ENCODE data around the gene MAGI2. TPM values are rescaled to one million over a fixed set of nuclear protein-coding genes. Genes with fewer than 3 reads are reported as not detected.

MAGI2 gene
- total RNA-seq, 1 donor from 2014 or later, result 64.2 TPM

- Mint-ChIP-seq H3K4me1 (ENCODE audit: low read depth, unreplicated experiment) (no peaks in the 10 kb centered on the region), H3K9me3 (ENCODE audit: unreplicated experiment) (no peaks in the 10 kb centered on the region), H3K4me3 (ENCODE audit: unreplicated experiment) (no peak overlapping the region), H3K27ac (ENCODE audit: unreplicated experiment) (no peak overlapping the region), H3K27me3 (ENCODE audit: unreplicated experiment) (no peaks in the 10 kb centered on the region), H3K36me3 (ENCODE audit: unreplicated experiment) (peaks cover 5% of the 10 kb centered on the region)
- DNase-seq, result no peak
- TF ChIP-seq, protein P1, sequence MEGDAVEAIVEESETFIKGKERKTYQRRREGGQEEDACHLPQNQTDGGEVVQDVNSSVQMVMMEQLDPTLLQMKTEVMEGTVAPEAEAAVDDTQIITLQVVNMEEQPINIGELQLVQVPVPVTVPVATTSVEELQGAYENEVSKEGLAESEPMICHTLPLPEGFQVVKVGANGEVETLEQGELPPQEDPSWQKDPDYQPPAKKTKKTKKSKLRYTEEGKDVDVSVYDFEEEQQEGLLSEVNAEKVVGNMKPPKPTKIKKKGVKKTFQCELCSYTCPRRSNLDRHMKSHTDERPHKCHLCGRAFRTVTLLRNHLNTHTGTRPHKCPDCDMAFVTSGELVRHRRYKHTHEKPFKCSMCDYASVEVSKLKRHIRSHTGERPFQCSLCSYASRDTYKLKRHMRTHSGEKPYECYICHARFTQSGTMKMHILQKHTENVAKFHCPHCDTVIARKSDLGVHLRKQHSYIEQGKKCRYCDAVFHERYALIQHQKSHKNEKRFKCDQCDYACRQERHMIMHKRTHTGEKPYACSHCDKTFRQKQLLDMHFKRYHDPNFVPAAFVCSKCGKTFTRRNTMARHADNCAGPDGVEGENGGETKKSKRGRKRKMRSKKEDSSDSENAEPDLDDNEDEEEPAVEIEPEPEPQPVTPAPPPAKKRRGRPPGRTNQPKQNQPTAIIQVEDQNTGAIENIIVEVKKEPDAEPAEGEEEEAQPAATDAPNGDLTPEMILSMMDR (IDR thresholded peaks at IDR 0.05; ENCODE audit: partially characterized antibody, unreplicated experiment), result no peak
Observed at GRCh38 chr7:78212476-78213060, 1240.9 kb downstream of the MAGI2 start.

DNA sequence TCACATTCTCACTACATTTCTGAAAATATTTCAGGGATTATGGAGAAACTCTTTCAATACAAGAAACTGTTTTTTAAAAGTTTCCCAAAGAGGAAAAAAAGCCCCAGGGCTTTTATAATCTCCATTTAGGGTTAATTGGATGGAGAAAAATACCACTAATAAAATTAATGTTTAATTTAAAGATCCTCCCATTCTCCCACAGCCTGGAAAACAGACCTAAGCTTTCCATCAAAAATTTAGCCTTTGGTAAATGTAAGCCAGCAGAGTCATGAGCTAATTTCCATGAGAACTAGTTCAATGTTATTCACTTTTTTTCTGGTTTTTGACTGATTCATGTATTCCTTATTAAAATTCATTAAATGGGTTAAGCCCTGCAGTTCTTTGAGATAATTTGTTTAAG is 1246.2 kb downstream of the MAGI2 start:
- H3K27ac Mint-ChIP-seq (ENCODE audit: unreplicated experiment), result no peak overlapping the region
- DNase-seq, result no peak
- TF ChIP-seq, protein P1 (IDR thresholded peaks at IDR 0.05; ENCODE audit: partially characterized antibody, unreplicated experiment), result no peak
- H3K27me3 Mint-ChIP-seq (ENCODE audit: unreplicated experiment), result no peaks in the 10 kb centered on the region
- no peak overlapping the region for H3K4me3 Mint-ChIP-seq (ENCODE audit: unreplicated experiment)
- H3K4me1 Mint-ChIP-seq (ENCODE audit: low read depth, unreplicated experiment), result no peaks in the 10 kb centered on the region
- H3K36me3 Mint-ChIP-seq (ENCODE audit: unreplicated experiment), result peaks cover 5% of the 10 kb centered on the region
- no peaks in the 10 kb centered on the region for H3K9me3 Mint-ChIP-seq (ENCODE audit: unreplicated experiment)

DNA sequence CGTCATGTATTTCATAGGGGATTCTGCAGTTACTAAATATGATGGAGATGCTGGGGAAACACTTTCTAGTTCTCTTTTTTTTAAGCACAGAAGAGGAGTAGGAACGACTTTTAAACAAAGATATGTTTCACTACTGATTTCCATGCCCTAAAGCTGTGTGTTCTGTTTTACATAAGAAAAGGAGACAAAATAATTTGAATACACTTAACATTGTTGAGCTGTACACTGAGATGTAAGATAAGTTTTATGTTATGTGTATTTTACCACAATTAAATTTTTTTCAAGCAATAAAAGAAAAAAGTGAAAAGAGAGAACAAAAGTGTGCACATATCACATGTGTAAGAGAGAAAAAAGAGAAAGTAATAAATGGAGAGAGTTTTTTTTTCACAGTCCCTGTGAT is 1246.7 kb downstream of the MAGI2 start:
- Mint-ChIP-seq H3K36me3 (ENCODE audit: unreplicated experiment) (peaks cover 5% of the 10 kb centered on the region), H3K4me1 (ENCODE audit: low read depth, unreplicated experiment) (no peaks in the 10 kb centered on the region), H3K27ac (ENCODE audit: unreplicated experiment) (no peak overlapping the region), H3K27me3 (ENCODE audit: unreplicated experiment) (no peaks in the 10 kb centered on the region), H3K9me3 (ENCODE audit: unreplicated experiment) (no peaks in the 10 kb centered on the region), H3K4me3 (ENCODE audit: unreplicated experiment) (no peak overlapping the region)
- DNase-seq, result no peak
- TF ChIP-seq, protein P1 (IDR thresholded peaks at IDR 0.05; ENCODE audit: partially characterized antibody, unreplicated experiment), result no peak

DNA sequence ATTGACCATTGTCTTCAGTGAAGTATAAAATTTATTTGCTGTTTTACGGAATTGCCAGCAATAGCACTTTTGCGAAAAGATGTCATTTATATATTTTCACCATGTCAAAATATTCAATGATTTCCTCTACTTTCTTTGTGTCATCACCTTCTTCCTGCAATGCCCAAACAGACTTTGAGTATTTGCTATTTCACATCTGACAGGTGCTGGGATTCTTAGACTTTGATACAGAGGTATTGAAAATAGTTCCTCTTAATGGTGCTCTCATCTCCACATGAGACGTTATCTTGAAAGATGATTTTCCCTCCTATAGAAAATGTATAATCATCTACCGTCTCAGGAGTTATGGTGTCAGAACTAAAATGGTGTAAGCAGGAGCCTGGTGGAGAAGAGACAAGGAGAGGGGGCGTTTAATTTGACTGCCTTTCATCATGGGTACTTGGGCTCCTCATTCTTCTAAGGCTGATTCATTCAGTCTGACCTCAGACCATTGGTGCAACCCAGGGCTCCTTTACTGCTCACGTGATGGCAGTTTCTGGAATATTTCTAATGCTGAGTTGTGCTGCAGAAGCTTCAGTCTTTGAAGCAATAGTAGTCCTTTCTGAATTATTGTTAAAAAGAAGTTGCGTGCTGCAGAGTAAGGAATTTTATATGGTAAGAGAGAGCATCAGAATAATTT is 1250.3 kb downstream of the MAGI2 start:
- no peak overlapping the region for H3K4me3 Mint-ChIP-seq (ENCODE audit: unreplicated experiment)
- no peaks in the 10 kb centered on the region for H3K27me3 Mint-ChIP-seq (ENCODE audit: unreplicated experiment)
- H3K9me3 Mint-ChIP-seq (ENCODE audit: unreplicated experiment), result no peaks in the 10 kb centered on the region
- DNase-seq, result no peak
- H3K27ac Mint-ChIP-seq (ENCODE audit: unreplicated experiment), result no peak overlapping the region
- H3K4me1 Mint-ChIP-seq (ENCODE audit: low read depth, unreplicated experiment), result no peaks in the 10 kb centered on the region
- H3K36me3 Mint-ChIP-seq (ENCODE audit: unreplicated experiment), result no peaks in the 10 kb centered on the region
- TF ChIP-seq, protein P1 (IDR thresholded peaks at IDR 0.05; ENCODE audit: partially characterized antibody, unreplicated experiment), result no peak

GRCh38 chr7:78198756-78199155 is 1254.7 kb downstream of the MAGI2 start:
- no peak for DNase-seq
- no peaks in the 10 kb centered on the region for H3K4me1 Mint-ChIP-seq (ENCODE audit: low read depth, unreplicated experiment)
- H3K27ac Mint-ChIP-seq (ENCODE audit: unreplicated experiment), result no peak overlapping the region
- peaks cover 3% of the 10 kb centered on the region for H3K9me3 Mint-ChIP-seq (ENCODE audit: unreplicated experiment)
- H3K4me3 Mint-ChIP-seq (ENCODE audit: unreplicated experiment), result no peak overlapping the region
- no peaks in the 10 kb centered on the region for H3K36me3 Mint-ChIP-seq (ENCODE audit: unreplicated experiment)
- TF ChIP-seq, protein P1 (IDR thresholded peaks at IDR 0.05; ENCODE audit: partially characterized antibody, unreplicated experiment), result no peak
- H3K27me3 Mint-ChIP-seq (ENCODE audit: unreplicated experiment), result no peaks in the 10 kb centered on the region

Measured in glutamatergic neuron (in vitro differentiated cells).